KG1 (cell line): ENCODE results near the gene COL8A2.
"Not testable (repeated sequence)": the region's sequence is repeated elsewhere in the genome, so short reads cannot be mapped to it uniquely, and the experiment has no call there.

Experiments used
- DNase-seq: peaks from one replicate; lab custom pipeline; 2025; lab: John Stamatoyannopoulos, UW

Gene COL8A2

GRCh38 chr1:36125129-36125991 lies at the start of gene COL8A2:
Gene COL8A2 (minus strand): TSS chr1:36125222. CDS start chr1:36100242, 24,980 bp downstream.
- DNase-seq: no peak

- DNase-seq: no peak
These were observed 49.7 kb upstream of the COL8A2 start for GRCh38 chr1:36174713-36175112.

GRCh38 chr1:36172983-36173382 lies 48.0 kb upstream of the COL8A2 start:
- no peak for DNase-seq

DNA sequence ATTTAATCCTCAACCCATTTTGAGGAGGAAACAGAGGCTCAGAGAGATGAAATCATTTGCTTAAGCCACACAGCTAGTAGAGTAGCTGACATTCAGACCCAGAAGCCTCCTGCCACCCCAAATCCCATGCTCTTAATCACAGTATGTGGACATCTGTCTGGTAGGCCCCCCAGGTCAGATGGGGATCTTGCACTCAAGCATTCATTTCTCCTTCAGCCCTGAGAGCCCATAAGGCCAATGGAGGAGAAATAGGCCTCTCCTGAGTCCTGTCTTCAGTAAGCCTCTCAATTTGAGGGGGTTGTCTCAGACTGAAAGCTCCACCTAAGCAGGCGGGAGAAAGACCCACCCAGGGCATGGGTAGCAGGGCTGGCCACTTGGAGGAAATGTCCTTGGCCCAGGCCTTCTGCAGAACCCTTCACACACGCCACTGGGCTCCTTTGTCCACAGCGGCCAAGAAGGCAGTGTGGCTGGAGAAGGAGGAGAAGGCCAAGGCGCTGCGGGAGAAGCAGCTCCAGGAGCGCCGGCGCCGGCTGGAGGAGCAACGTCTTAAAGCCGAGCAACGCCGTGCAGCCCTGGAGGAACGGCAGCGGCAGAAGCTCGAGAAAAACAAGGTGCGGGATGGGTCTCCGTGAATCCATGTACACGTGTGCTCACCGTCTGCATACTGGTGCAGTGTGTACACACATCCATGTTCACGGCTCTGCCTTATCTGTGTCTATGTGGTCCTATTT lies 47.2 kb upstream of the COL8A2 start:
- DNase-seq: no peak

GRCh38 chr1:36170643-36171412 lies 45.8 kb upstream of the COL8A2 start:
- DNase-seq: no peak

DNA sequence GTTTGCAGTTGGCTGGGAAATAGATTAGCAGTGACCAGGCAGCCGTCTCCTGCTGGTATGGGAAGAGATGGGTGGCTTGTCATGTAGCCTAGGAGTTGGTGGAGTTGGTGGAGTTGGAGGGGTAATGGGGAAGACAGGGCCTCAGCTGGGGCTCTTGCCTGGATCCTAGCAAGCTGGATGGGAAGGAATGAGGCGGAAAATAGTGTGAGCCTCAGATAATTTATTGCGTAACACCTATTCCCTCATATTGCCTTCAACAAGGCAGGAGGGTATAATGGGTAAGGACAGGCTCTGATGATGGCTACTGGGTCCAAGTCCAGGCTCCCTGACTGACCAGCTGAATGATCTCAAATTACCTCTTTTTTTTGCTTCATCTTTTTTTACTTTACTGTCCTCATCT lies 43.5 kb upstream of the COL8A2 start:
- DNase-seq: no peak

- no peak for DNase-seq
These were observed 42.2 kb upstream of the COL8A2 start for GRCh38 chr1:36166938-36167905.

- DNase-seq: no peak
These were observed 41.1 kb upstream of the COL8A2 start for GRCh38 chr1:36166136-36166535.

- no peak for DNase-seq
These were observed 40.1 kb upstream of the COL8A2 start for GRCh38 chr1:36165145-36165544.

DNA sequence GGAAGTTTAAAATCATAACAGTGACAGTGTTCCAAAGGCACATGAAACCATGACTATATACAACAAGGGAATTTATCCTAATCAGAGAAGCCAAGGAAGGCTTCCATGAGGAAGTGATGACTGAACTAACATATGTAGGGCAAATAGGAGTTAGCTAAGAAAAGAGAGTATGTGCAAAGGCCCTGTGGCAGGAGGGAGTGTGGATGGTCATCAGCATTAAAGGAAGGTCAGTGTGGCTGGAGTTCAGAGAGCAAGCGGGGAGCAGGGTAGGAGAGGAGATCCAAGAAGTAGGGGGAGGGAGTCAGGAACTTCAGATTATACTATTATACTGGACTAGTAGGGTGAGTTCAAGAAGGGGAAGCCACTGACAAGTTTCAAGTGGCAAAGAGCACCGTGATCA lies 39.3 kb upstream of the COL8A2 start:
- DNase-seq: no peak

GRCh38 chr1:36163426-36163825 lies 38.4 kb upstream of the COL8A2 start:
- no peak for DNase-seq

DNA sequence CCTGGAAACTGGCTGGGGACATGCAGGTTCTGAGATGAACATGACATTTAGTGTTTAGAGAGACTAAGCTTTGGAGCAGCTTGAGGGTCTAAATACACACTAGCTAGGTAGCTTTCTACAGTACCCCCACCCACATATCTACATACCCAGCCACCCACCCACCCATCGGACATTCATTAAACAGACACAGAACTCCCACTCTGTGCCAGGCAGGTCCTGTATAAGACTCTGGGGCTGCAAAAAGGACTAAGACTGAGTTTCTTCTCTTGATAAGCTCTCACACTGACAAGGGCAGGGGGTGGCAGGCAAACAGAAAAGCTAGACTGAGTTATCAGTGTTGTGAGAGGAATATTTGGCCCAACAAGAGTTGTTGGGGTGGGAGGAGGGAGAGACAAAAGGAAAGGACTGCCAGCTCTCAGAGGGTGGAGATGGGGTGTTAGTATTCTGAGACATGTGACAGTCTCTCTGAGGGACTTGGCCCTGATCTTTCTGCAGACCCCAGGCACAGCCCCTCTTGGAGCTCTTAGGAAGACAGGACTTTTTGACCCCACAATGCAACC lies 37.7 kb upstream of the COL8A2 start:
- no peak for DNase-seq

DNA sequence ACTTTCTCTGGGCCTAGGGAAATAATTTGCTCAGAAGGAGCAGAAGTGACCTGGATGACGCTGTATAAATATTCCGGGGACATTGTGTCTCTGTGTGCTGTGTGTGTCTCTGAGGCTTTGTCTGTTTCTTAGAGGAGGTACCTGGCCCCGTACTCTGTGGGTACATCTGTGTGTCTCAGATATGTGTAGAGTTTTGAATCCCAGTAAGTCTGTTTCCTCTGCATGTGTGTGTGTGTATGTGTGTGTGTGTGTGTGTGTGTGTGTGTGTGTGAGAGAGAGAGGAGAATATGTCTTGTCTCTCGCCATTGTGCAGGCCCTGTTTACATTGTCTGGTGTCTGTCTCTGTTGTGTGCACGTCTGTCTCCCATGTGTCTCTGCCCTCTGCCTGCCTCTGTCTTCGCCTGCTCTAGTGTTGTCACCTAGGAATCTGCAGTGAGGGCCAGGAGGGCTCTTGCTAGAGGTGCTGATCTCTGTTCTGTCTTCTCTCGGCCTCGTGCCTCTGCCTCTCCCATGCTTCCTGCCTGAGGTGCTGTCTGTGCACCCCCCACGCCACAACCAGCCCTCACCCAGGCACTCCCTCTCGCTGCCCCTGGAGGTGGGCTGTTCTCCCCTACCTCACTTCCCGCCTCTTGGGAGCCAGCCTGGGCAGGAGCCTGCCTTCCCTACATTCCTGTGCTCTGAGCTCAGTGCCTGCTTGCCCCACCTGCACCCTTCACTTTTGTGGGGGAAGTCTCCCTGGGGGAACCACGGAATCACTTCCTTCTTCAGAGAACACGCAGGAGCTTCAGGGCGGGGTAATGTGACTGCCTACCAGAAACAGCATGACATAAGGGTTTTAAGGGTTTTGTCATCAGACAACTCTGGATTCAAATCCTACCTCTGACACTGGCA lies 36.9 kb upstream of the COL8A2 start:
- no peak for DNase-seq

DNA sequence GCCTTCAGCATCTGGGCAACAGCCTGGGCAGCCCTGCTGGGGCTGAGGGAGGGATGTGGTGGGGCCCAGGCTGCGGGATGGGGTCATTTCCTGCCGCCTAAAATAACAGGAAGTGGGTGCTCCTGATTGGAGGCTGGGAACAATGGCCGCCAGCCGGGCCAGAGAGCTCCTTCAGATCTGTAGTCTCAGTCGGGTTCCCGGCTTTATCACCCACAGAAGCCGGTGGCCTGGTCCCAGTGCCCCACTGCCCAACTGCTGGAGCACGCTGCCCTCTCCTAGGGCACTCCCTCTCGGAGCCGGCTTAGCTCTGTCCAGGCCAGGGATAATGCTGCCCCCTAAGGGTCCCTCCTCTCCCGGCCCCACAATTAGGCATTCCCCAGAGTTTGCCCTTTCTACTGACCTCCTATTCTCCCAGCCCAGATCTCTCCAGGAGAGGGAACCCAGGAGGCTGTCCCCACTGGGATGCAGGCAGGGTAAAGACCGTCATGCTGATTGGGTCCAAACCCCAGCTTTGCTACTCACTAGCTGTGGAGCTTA lies 36.0 kb upstream of the COL8A2 start:
- DNase-seq: peak; percentile 37

GRCh38 chr1:36160388-36160948 lies 35.4 kb upstream of the COL8A2 start:
- no peak for DNase-seq

- DNase-seq: no peak
These were observed 34.8 kb upstream of the COL8A2 start for GRCh38 chr1:36159614-36160387.

GRCh38 chr1:36158827-36159252 lies 33.8 kb upstream of the COL8A2 start:
- DNase-seq: not testable (repeated sequence)
